KOPT-K1 (cell line): ENCODE data around the gene LHX2.
"Not testable (repeated sequence)": the region's sequence is repeated elsewhere in the genome, so short reads cannot be mapped to it uniquely, and the experiment has no call there.

Experiments used
- H3K27ac ChIP-seq: fragments of 200-600 bp; sonication (generic); 2 replicates; pipeline ENCODE4 v1.5.1; 2016; ENCODE audit warnings: antibody characterized with exemption, mild to moderate bottlenecking, low read depth, low read length; ENCODE audit not compliant: poor library complexity, severe bottlenecking
- H3K36me3 ChIP-seq: fragments of 200-600 bp; sonication (generic); 2 replicates; pipeline ENCODE4 v1.5.1; 2017; ENCODE audit warnings: antibody characterized with exemption, mild to moderate bottlenecking, low read length, moderate library complexity; ENCODE audit not compliant: insufficient read depth
- H3K9me3 ChIP-seq: fragments of 200-600 bp; sonication (generic); 2 replicates; pipeline ENCODE4 v1.5.1; 2017; ENCODE audit warnings: antibody characterized with exemption, low read length, mild to moderate bottlenecking; ENCODE audit not compliant: insufficient read depth, poor library complexity, severe bottlenecking

Gene LHX2

GRCh38 chr9:124011460-124012301, at the start of gene LHX2:
Gene LHX2 (plus strand): TSS chr9:124011768. CDS start chr9:124012349, 581 bp downstream.
- Histone ChIP-seq H3K9me3 (no peaks in the 10 kb centered on the region), H3K27ac (no peak within 1 kb of the TSS), H3K36me3 (no peaks in the 10 kb centered on the region)

- no peaks in the 10 kb centered on the region for H3K9me3 ChIP-seq
- no peak overlapping the region for H3K27ac ChIP-seq
- no peaks in the 10 kb centered on the region for H3K36me3 ChIP-seq
These were observed 46.8 kb upstream of the LHX2 start for GRCh38 chr9:123964761-123965160.

GRCh38 chr9:123965801-123966686, 45.5 kb upstream of the LHX2 start:
- Histone ChIP-seq H3K27ac (no peak overlapping the region), H3K36me3 (no peaks in the 10 kb centered on the region), H3K9me3 (no peaks in the 10 kb centered on the region)

GRCh38 chr9:123967323-123967722, 44.2 kb upstream of the LHX2 start:
- Histone ChIP-seq H3K9me3 (peaks cover 8% of the 10 kb centered on the region), H3K27ac (no peak overlapping the region), H3K36me3 (no peaks in the 10 kb centered on the region)

- Histone ChIP-seq H3K9me3 (peaks cover 18% of the 10 kb centered on the region), H3K27ac (no peak overlapping the region), H3K36me3 (no peaks in the 10 kb centered on the region)
These were observed 39.0 kb upstream of the LHX2 start for GRCh38 chr9:123972618-123973017.

- no peak overlapping the region for H3K27ac ChIP-seq
- peaks cover 18% of the 10 kb centered on the region for H3K9me3 ChIP-seq
- no peaks in the 10 kb centered on the region for H3K36me3 ChIP-seq
These were observed 37.9 kb upstream of the LHX2 start for GRCh38 chr9:123973590-123974223.

- no peak overlapping the region for H3K27ac ChIP-seq
- no peaks in the 10 kb centered on the region for H3K36me3 ChIP-seq
- peaks cover 18% of the 10 kb centered on the region for H3K9me3 ChIP-seq
These were observed 37.1 kb upstream of the LHX2 start for GRCh38 chr9:123974471-123974870.

- Histone ChIP-seq H3K27ac (no peak overlapping the region), H3K36me3 (no peaks in the 10 kb centered on the region), H3K9me3 (peaks cover 18% of the 10 kb centered on the region)
These were observed 35.7 kb upstream of the LHX2 start for GRCh38 chr9:123975871-123976270.

GRCh38 chr9:123976579-123976978, 35.0 kb upstream of the LHX2 start:
- H3K9me3 ChIP-seq, result peaks cover 18% of the 10 kb centered on the region
- not testable (repeated sequence) for H3K27ac ChIP-seq, H3K36me3 ChIP-seq

- no peaks in the 10 kb centered on the region for H3K36me3 ChIP-seq
- H3K9me3 ChIP-seq, result no peaks in the 10 kb centered on the region
- H3K27ac ChIP-seq, result no peak overlapping the region
These were observed 32.6 kb upstream of the LHX2 start for GRCh38 chr9:123978981-123979380.

- Histone ChIP-seq H3K36me3 (no peaks in the 10 kb centered on the region), H3K9me3 (no peaks in the 10 kb centered on the region), H3K27ac (no peak overlapping the region)
These were observed 29.0 kb upstream of the LHX2 start for GRCh38 chr9:123982535-123982934.

- Histone ChIP-seq H3K9me3 (no peaks in the 10 kb centered on the region), H3K36me3 (no peaks in the 10 kb centered on the region), H3K27ac (no peak overlapping the region)
These were observed 28.5 kb upstream of the LHX2 start for GRCh38 chr9:123983047-123983446.

GRCh38 chr9:123984802-123985201, 26.8 kb upstream of the LHX2 start:
- Histone ChIP-seq H3K27ac (no peak overlapping the region), H3K9me3 (no peaks in the 10 kb centered on the region), H3K36me3 (no peaks in the 10 kb centered on the region)

- Histone ChIP-seq H3K27ac (no peak overlapping the region), H3K9me3 (no peaks in the 10 kb centered on the region), H3K36me3 (no peaks in the 10 kb centered on the region)
These were observed 25.7 kb upstream of the LHX2 start for GRCh38 chr9:123985869-123986268.

GRCh38 chr9:123990427-123990826, 21.1 kb upstream of the LHX2 start:
- H3K36me3 ChIP-seq, result no peaks in the 10 kb centered on the region
- no peaks in the 10 kb centered on the region for H3K9me3 ChIP-seq
- H3K27ac ChIP-seq, result no peak overlapping the region
